Tibial nerve (tissue), 4 donors: ENCODE measurements around the gene RNF157. TPM values are rescaled to one million over a fixed set of nuclear protein-coding genes. Genes with fewer than 3 reads are reported as not detected.
A peak's percentile ranks its signal among the peaks of the same experiment; 100 is the strongest.

Experiments used
- DNase-seq, 2 donors: peaks; one replicate each; pipeline ENCODE4 v3.0.0-alpha.2; 2019; ENCODE audit warnings: low spot score in 2 of 2
- H3K27ac ChIP-seq, 4 donors: fragments of 200-600 bp; sonication (generic) in 3 of 4; one replicate each; pipeline ENCODE4 v1.5.1; 2017 to 2019; ENCODE audit warnings: mild to moderate bottlenecking in 1 of 4
- H3K27me3 ChIP-seq, 2 donors: fragments of 200-600 bp; sonication (generic) in 1 of 2; one replicate each; pipeline versions ENCODE4 v1.5.1 to v1.6.0; 2017 to 2019
- H3K36me3 ChIP-seq, 3 donors: fragments of 200-600 bp; sonication (generic); one replicate each; pipeline ENCODE4 v1.5.1; 2018 to 2019
- H3K4me1 ChIP-seq, 4 donors: fragments of 200-600 bp; sonication (generic) in 3 of 4; one replicate each; pipeline ENCODE4 v1.5.1; 2017 to 2019
- H3K4me3 ChIP-seq, 4 donors: fragments of 200-600 bp; sonication (generic) in 3 of 4; one replicate each; pipeline ENCODE4 v1.5.1; 2017 to 2019; ENCODE audit warnings: mild to moderate bottlenecking in 1 of 4, moderate library complexity in 1 of 4
- H3K9me3 ChIP-seq, 4 donors: fragments of 200-600 bp; sonication (generic) in 3 of 4; one replicate each; pipeline ENCODE4 v1.5.1; 2017 to 2019
- CTCF ChIP-seq, 5 experiments: fragments of 200-600 bp in 3 of 5; fragments of 450-650 bp in 2 of 5; sonication (generic) in 3 of 5; IDR thresholded peaks; one replicate each; pipeline ENCODE4 v1.5.1; 2016 to 2019; ENCODE audit warnings: antibody characterized with exemption in 5 of 5, mild to moderate bottlenecking in 3 of 5, moderate library complexity in 2 of 5
- EP300 ChIP-seq, 2 donors: sonication (generic); formaldehyde crosslinking; IDR thresholded peaks; one replicate each; pipeline ENCODE4 v1.6.1; 2017; ENCODE audit warnings: antibody characterized with exemption in 2 of 2, mild to moderate bottlenecking in 1 of 2
- POLR2A ChIP-seq, 2 donors: fragments of 450-650 bp; IDR thresholded peaks; one replicate each; pipeline ENCODE4 v1.6.1; 2017; ENCODE audit warnings: antibody characterized with exemption in 2 of 2, mild to moderate bottlenecking in 2 of 2, moderate library complexity in 2 of 2
- WGBS, 2 donors: methylation state at CpG; one replicate each; pipeline ENCODE4 v1.1.5; 2018; 5-methylcytosine and 5-hydroxymethylcytosine counted together
- total RNA-seq, 4 donors: library from RNA; depleted of rRNA; stranded (reverse); fragments of >200 nt; gene quantifications; one replicate each; pipeline ENCODE4 v1.1.0, GENCODE V29; 2016

Gene RNF157
- total RNA-seq = 10 to 100 TPM; 11.1 to 18.9 (median 15.2) TPM

GRCh38 chr17:76240461-76241203 lies at the start of gene RNF157:
TSS of gene RNF157 (minus strand) at chr17:76240493. CDS start at chr17:76240240, 253 bp downstream.
- Histone ChIP-seq H3K36me3 (no peaks in the 10 kb centered on the region), H3K9me3 (no peaks in the 10 kb centered on the region), H3K4me1 (peaks cover 0 to 24% (median 9%) of the 10 kb centered on the region in 4 donors), H3K27me3 (peaks cover 0 to 5% of the 10 kb centered on the region in 2 donors), H3K4me3 (peak within 1 kb of the TSS; percentile 54 to 76 (median 63)), H3K27ac (peak within 1 kb of the TSS; percentile 84 to 88 (median 88))
- peak in 1 of 2 donors; percentile 67 for TF ChIP-seq EP300 (IDR thresholded peaks at IDR 0.05)
- peak; percentile 34 to 35 for TF ChIP-seq POLR2A (IDR thresholded peaks at IDR 0.05)
- TF ChIP-seq CTCF (IDR thresholded peaks at IDR 0.05) = no peak
- DNase-seq = no peak
- WGBS, 2 donors = 0 to 1% methylated on average over 34 to 35 of the region's 102 CpGs

GRCh38 chr17:76281573-76282371 lies 41.5 kb upstream of the RNF157 start:
- peaks cover 0 to 43% (median 0%) of the 10 kb centered on the region in 3 donors for H3K36me3 ChIP-seq
- WGBS, 2 donors = 78 to 79% methylated on average over 9 to 22 of the region's 23 CpGs

GRCh38 chr17:76280650-76281049 lies 40.4 kb upstream of the RNF157 start:
- H3K4me1 ChIP-seq = peaks cover 0 to 8% (median 4%) of the 10 kb centered on the region in 4 donors
- H3K4me3 ChIP-seq = no peak overlapping the region
- no peak overlapping the region for H3K27ac ChIP-seq
- H3K36me3 ChIP-seq = peaks cover 0 to 49% (median 0%) of the 10 kb centered on the region in 3 donors
- H3K9me3 ChIP-seq = no peaks in the 10 kb centered on the region
- TF ChIP-seq POLR2A (IDR thresholded peaks at IDR 0.05) (no peak), CTCF (IDR thresholded peaks at IDR 0.05) (no peak), EP300 (IDR thresholded peaks at IDR 0.05) (no peak)
- WGBS, 2 donors = 92 to 93% methylated on average over 9 to 15 of the region's 15 CpGs
- no peaks in the 10 kb centered on the region for H3K27me3 ChIP-seq
- DNase-seq = no peak

More at GRCh38 chr17:76281573-76282371, 41.5 kb upstream of the RNF157 start:
- DNase-seq = no peak
- Histone ChIP-seq H3K9me3 (no peaks in the 10 kb centered on the region), H3K27me3 (no peaks in the 10 kb centered on the region), H3K27ac (no peak overlapping the region), H3K4me1 (peaks cover 0 to 8% (median 4%) of the 10 kb centered on the region in 4 donors), H3K4me3 (no peak overlapping the region)
- TF ChIP-seq EP300 (IDR thresholded peaks at IDR 0.05) = peak in 1 of 2 donors; percentile 12
- TF ChIP-seq CTCF (IDR thresholded peaks at IDR 0.05) = no peak

GRCh38 chr17:76279742-76280287 lies 39.5 kb upstream of the RNF157 start:
- TF ChIP-seq POLR2A (IDR thresholded peaks at IDR 0.05) (no peak), EP300 (IDR thresholded peaks at IDR 0.05) (no peak)
- WGBS, 2 donors = 82 to 91% methylated on average over 14 to 15 of the region's 15 CpGs

GRCh38 chr17:76278952-76279741 lies 38.9 kb upstream of the RNF157 start:
- 60 to 69% methylated on average over 25 of the region's 28 CpGs for WGBS, 2 donors
- H3K36me3 ChIP-seq = peaks cover 0 to 44% (median 0%) of the 10 kb centered on the region in 3 donors
- no peak overlapping the region for H3K4me3 ChIP-seq
- peaks cover 0 to 10% (median 4%) of the 10 kb centered on the region in 4 donors for H3K4me1 ChIP-seq
- no peak overlapping the region for H3K27ac ChIP-seq
- peak; percentile 89 to 93 for DNase-seq
- no peaks in the 10 kb centered on the region for H3K9me3 ChIP-seq
- TF ChIP-seq EP300 (IDR thresholded peaks at IDR 0.05) (peak in 1 of 2 donors; percentile 44), POLR2A (IDR thresholded peaks at IDR 0.05) (no peak), CTCF (IDR thresholded peaks at IDR 0.05) (peak; percentile 93 to 99 (median 98))
- H3K27me3 ChIP-seq = no peaks in the 10 kb centered on the region

More at GRCh38 chr17:76279742-76280287, 39.5 kb upstream of the RNF157 start:
- peaks cover 0 to 44% (median 0%) of the 10 kb centered on the region in 3 donors for H3K36me3 ChIP-seq
- no peaks in the 10 kb centered on the region for H3K9me3 ChIP-seq
- peaks cover 0 to 8% (median 4%) of the 10 kb centered on the region in 4 donors for H3K4me1 ChIP-seq
- DNase-seq = no peak
- no peak overlapping the region for H3K27ac ChIP-seq
- no peaks in the 10 kb centered on the region for H3K27me3 ChIP-seq
- no peak overlapping the region for H3K4me3 ChIP-seq
